ENCODE results near the gene HECW1. TPM values are rescaled to one million over a fixed set of nuclear protein-coding genes. Genes with fewer than 3 reads are reported as not detected.

Gene HECW1
- total RNA-seq, 1 experiment from 2014 or later = 1.8 TPM

- ChIA-PET CTCF (no interaction called here), POLR2A (no interaction called here)
- TF ChIP-seq, protein P1, sequence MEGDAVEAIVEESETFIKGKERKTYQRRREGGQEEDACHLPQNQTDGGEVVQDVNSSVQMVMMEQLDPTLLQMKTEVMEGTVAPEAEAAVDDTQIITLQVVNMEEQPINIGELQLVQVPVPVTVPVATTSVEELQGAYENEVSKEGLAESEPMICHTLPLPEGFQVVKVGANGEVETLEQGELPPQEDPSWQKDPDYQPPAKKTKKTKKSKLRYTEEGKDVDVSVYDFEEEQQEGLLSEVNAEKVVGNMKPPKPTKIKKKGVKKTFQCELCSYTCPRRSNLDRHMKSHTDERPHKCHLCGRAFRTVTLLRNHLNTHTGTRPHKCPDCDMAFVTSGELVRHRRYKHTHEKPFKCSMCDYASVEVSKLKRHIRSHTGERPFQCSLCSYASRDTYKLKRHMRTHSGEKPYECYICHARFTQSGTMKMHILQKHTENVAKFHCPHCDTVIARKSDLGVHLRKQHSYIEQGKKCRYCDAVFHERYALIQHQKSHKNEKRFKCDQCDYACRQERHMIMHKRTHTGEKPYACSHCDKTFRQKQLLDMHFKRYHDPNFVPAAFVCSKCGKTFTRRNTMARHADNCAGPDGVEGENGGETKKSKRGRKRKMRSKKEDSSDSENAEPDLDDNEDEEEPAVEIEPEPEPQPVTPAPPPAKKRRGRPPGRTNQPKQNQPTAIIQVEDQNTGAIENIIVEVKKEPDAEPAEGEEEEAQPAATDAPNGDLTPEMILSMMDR (IDR thresholded peaks at IDR 0.05; ENCODE audit: insufficient read depth in 1 of 2, low read depth in 1 of 2, low read length in 1 of 2, severe bottlenecking in 1 of 2, unreplicated experiment in 1 of 2) = no peak
- H3K36me3 Mint-ChIP-seq (ENCODE audit: insufficient read depth, unreplicated experiment) = no peaks in the 10 kb centered on the region
- H3K9me3 Mint-ChIP-seq (ENCODE audit: unreplicated experiment) = no peaks in the 10 kb centered on the region
- no peak overlapping the region for H3K4me3 Mint-ChIP-seq (ENCODE audit: unreplicated experiment)
- DNase-seq = no peak
- H3K27me3 Mint-ChIP-seq (ENCODE audit: insufficient read depth, unreplicated experiment) = peaks cover 19% of the 10 kb centered on the region
- Histone ChIP-seq H3K27me3 (replicated peaks; ENCODE audit: control insufficient read depth, insufficient read depth, low read length) (no peaks in the 10 kb centered on the region), H3K9me3 (no peaks in the 10 kb centered on the region), H3K4me3 (ENCODE audit: low read depth, low read length) (no peak overlapping the region), H3K36me3 (ENCODE audit: control insufficient read depth, insufficient read depth, low read length) (no peaks in the 10 kb centered on the region), H3K4me1 (no peaks in the 10 kb centered on the region)
- no peak overlapping the region for H3K27ac Mint-ChIP-seq (ENCODE audit: unreplicated experiment)
- H3K4me1 Mint-ChIP-seq (ENCODE audit: low read depth, unreplicated experiment) = no peaks in the 10 kb centered on the region
- BruUV-seq (replicated peaks) = no TSS peak
- intact Hi-C loops (cut with micrococcal nuclease; ENCODE audit: unreplicated experiment) = no loop called here
Observed at GRCh38 chr7:43163885-43164284, 51.4 kb downstream of the HECW1 start.

GRCh38 chr7:43164757-43165156, 52.3 kb downstream of the HECW1 start:
- Mint-ChIP-seq H3K4me1 (ENCODE audit: low read depth, unreplicated experiment) (no peaks in the 10 kb centered on the region), H3K27ac (ENCODE audit: unreplicated experiment) (no peak overlapping the region), H3K27me3 (ENCODE audit: insufficient read depth, unreplicated experiment) (peaks cover 19% of the 10 kb centered on the region), H3K4me3 (ENCODE audit: unreplicated experiment) (no peak overlapping the region), H3K36me3 (ENCODE audit: insufficient read depth, unreplicated experiment) (no peaks in the 10 kb centered on the region), H3K9me3 (ENCODE audit: unreplicated experiment) (no peaks in the 10 kb centered on the region)
- ChIA-PET POLR2A (no interaction called here), CTCF (no interaction called here)
- TF ChIP-seq, protein P1 (IDR thresholded peaks at IDR 0.05; ENCODE audit: insufficient read depth in 1 of 2, low read depth in 1 of 2, low read length in 1 of 2, severe bottlenecking in 1 of 2, unreplicated experiment in 1 of 2) = no peak
- no TSS peak for BruUV-seq (replicated peaks)
- Histone ChIP-seq H3K27me3 (replicated peaks; ENCODE audit: control insufficient read depth, insufficient read depth, low read length) (no peaks in the 10 kb centered on the region), H3K4me3 (ENCODE audit: low read depth, low read length) (no peak overlapping the region), H3K9me3 (no peaks in the 10 kb centered on the region), H3K36me3 (ENCODE audit: control insufficient read depth, insufficient read depth, low read length) (no peaks in the 10 kb centered on the region), H3K4me1 (no peaks in the 10 kb centered on the region)
- intact Hi-C loops (cut with micrococcal nuclease; ENCODE audit: unreplicated experiment) = no loop called here
- no peak for DNase-seq

DNA sequence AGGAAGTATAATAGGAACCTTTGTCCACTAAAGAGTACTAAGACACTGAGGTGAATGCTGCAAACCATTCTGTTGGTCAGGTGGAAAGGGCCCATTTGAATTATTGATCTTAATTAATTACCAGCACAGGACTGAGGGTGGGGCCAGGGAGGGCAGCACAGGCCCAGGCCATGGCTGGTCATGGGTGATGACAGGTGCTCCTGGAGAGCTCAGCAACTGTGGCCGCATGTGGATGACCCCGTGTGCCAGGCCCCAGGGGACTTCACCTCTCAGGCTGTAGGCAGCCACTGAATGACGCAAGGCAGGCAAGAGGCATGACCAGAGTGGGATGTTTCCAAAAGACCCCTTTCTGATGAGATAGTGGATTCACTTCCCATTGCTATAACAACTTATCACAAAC, 54.2 kb downstream of the HECW1 start:
- Mint-ChIP-seq H3K36me3 (ENCODE audit: insufficient read depth, unreplicated experiment) (no peaks in the 10 kb centered on the region), H3K9me3 (ENCODE audit: unreplicated experiment) (no peaks in the 10 kb centered on the region), H3K27ac (ENCODE audit: unreplicated experiment) (no peak overlapping the region), H3K4me3 (ENCODE audit: unreplicated experiment) (no peak overlapping the region), H3K4me1 (ENCODE audit: low read depth, unreplicated experiment) (no peaks in the 10 kb centered on the region), H3K27me3 (ENCODE audit: insufficient read depth, unreplicated experiment) (peaks cover 17% of the 10 kb centered on the region)
- Histone ChIP-seq H3K4me3 (ENCODE audit: low read depth, low read length) (no peak overlapping the region), H3K36me3 (ENCODE audit: control insufficient read depth, insufficient read depth, low read length) (no peaks in the 10 kb centered on the region), H3K4me1 (no peaks in the 10 kb centered on the region), H3K27me3 (replicated peaks; ENCODE audit: control insufficient read depth, insufficient read depth, low read length) (no peaks in the 10 kb centered on the region), H3K9me3 (no peaks in the 10 kb centered on the region)
- POLR2A ChIA-PET = no interaction called here
- BruUV-seq (replicated peaks) = no TSS peak
- CTCF ChIA-PET = no interaction called here
- TF ChIP-seq, protein P1 (IDR thresholded peaks at IDR 0.05; ENCODE audit: insufficient read depth in 1 of 2, low read depth in 1 of 2, low read length in 1 of 2, severe bottlenecking in 1 of 2, unreplicated experiment in 1 of 2) = no peak
- intact Hi-C loops (cut with micrococcal nuclease; ENCODE audit: unreplicated experiment) = no loop called here
- DNase-seq = no peak
